ENCODE results near the gene AGTRAP. TPM values are rescaled to one million over a fixed set of nuclear protein-coding genes. Genes with fewer than 3 reads are reported as not detected.

The AGTRAP gene
- total and polyA plus RNA-seq, 3 donors from 2014 or later: 49.2 to 75.3 (median 64.1) TPM

DNA sequence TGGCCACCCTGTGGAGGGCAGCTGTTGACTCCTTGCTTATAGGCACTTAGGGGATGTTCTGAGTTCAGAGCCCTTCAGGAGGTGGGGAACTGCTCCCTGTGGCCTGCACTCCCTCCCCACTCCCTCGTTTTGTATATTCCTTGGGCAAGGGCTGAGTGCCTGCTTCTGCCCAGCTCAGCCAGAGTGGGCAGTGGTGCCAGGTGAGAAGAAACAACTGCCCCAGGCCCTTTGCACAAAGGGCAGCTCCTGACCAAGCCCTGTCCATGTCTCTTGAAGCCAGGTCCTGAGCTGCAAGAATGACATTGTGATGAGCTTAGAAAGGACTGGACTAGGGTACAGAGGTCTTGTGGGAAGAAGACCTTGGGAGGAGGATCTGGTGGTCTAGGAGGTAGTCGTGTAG, 2.2 kb downstream of the AGTRAP start:
- DNase-seq: no peak
- no peaks in the 10 kb centered on the region for H3K27me3 ChIP-seq
- H3K9me3 ChIP-seq: no peaks in the 10 kb centered on the region
- TF ChIP-seq POLR2A (IDR thresholded peaks at IDR 0.05): no peak
- intact Hi-C loops (cut with DNase I; ENCODE audit: low total_unique reads): loop anchor here (10.0 kb wide), 1 partner anchor 67 kb away; the partner anchor contains the start of genes CLCN6 and MTHFR
- WGBS, 2 donors: 65 to 86% methylated on average over 2 of the region's 2 CpGs
- H3K4me1 ChIP-seq: peaks cover 18% of the 10 kb centered on the region
- no peaks in the 10 kb centered on the region for H3K36me3 ChIP-seq (ENCODE audit: low read depth, missing control alignments)
- H3K4me3 ChIP-seq: no peak overlapping the region
- no peak overlapping the region for H3K27ac ChIP-seq

DNA sequence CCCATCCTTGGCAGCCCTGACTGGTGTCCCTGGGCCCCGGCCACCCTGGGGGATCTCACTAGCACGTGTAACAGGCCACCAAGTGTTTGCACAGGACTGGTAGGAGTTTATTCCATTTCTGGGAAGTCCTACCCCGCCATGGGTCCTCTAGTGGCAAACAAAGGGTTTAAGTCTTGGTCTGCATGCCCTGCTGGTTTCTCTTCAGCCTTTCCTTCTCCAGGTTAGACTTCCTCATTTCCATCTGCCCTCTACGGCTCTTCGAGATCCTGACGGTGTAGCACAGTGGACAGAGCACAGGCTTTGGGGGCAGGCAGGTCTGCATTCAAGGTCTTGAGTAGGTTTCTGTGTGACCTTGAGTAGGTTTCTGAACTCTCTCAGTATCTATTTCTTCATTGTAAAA, 2.8 kb downstream of the AGTRAP start:
- TF ChIP-seq, protein P1, sequence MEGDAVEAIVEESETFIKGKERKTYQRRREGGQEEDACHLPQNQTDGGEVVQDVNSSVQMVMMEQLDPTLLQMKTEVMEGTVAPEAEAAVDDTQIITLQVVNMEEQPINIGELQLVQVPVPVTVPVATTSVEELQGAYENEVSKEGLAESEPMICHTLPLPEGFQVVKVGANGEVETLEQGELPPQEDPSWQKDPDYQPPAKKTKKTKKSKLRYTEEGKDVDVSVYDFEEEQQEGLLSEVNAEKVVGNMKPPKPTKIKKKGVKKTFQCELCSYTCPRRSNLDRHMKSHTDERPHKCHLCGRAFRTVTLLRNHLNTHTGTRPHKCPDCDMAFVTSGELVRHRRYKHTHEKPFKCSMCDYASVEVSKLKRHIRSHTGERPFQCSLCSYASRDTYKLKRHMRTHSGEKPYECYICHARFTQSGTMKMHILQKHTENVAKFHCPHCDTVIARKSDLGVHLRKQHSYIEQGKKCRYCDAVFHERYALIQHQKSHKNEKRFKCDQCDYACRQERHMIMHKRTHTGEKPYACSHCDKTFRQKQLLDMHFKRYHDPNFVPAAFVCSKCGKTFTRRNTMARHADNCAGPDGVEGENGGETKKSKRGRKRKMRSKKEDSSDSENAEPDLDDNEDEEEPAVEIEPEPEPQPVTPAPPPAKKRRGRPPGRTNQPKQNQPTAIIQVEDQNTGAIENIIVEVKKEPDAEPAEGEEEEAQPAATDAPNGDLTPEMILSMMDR (IDR thresholded peaks at IDR 0.05): no peak
- TF ChIP-seq POLR2A (IDR thresholded peaks at IDR 0.05): no peak
- intact Hi-C loops (cut with DNase I; ENCODE audit: low total_unique reads): loop anchor here (10.0 kb wide), 1 partner anchor 66 kb away; the partner anchor contains the start of genes CLCN6 and MTHFR
- Histone ChIP-seq H3K4me1 (peaks cover 18% of the 10 kb centered on the region), H3K4me3 (no peak overlapping the region), H3K36me3 (ENCODE audit: low read depth, missing control alignments) (no peaks in the 10 kb centered on the region), H3K27me3 (no peaks in the 10 kb centered on the region), H3K9me3 (no peaks in the 10 kb centered on the region), H3K27ac (no peak overlapping the region)
- 75% methylated on average over 5 to 6 of the region's 6 CpGs for WGBS, 2 donors
- no peak for DNase-seq

GRCh38 chr1:11740258-11741192, 4.6 kb downstream of the AGTRAP start:
- no peaks in the 10 kb centered on the region for H3K36me3 ChIP-seq (ENCODE audit: low read depth, missing control alignments)
- intact Hi-C loops (cut with DNase I; ENCODE audit: low total_unique reads): no loop called here
- no peak for DNase-seq
- no peak overlapping the region for H3K27ac ChIP-seq
- peaks cover 13% of the 10 kb centered on the region for H3K4me1 ChIP-seq
- no peak overlapping the region for H3K4me3 ChIP-seq
- 66 to 77% methylated on average over 15 of the region's 15 CpGs for WGBS, 2 donors
- TF ChIP-seq, protein P1 (IDR thresholded peaks at IDR 0.05): no peak
- TF ChIP-seq POLR2A (IDR thresholded peaks at IDR 0.05): no peak
- no peaks in the 10 kb centered on the region for H3K9me3 ChIP-seq
- no peaks in the 10 kb centered on the region for H3K27me3 ChIP-seq

GRCh38 chr1:11741482-11741881, 5.5 kb downstream of the AGTRAP start:
- Histone ChIP-seq H3K4me3 (no peak overlapping the region), H3K9me3 (no peaks in the 10 kb centered on the region), H3K36me3 (ENCODE audit: low read depth, missing control alignments) (no peaks in the 10 kb centered on the region), H3K4me1 (peaks cover 12% of the 10 kb centered on the region), H3K27ac (no peak overlapping the region), H3K27me3 (no peaks in the 10 kb centered on the region)
- TF ChIP-seq, protein P1 (IDR thresholded peaks at IDR 0.05): no peak
- no peak for TF ChIP-seq POLR2A (IDR thresholded peaks at IDR 0.05)
- 90 to 92% methylated on average over 4 of the region's 4 CpGs for WGBS, 2 donors
- intact Hi-C loops (cut with DNase I; ENCODE audit: low total_unique reads): no loop called here
- DNase-seq: no peak

DNA sequence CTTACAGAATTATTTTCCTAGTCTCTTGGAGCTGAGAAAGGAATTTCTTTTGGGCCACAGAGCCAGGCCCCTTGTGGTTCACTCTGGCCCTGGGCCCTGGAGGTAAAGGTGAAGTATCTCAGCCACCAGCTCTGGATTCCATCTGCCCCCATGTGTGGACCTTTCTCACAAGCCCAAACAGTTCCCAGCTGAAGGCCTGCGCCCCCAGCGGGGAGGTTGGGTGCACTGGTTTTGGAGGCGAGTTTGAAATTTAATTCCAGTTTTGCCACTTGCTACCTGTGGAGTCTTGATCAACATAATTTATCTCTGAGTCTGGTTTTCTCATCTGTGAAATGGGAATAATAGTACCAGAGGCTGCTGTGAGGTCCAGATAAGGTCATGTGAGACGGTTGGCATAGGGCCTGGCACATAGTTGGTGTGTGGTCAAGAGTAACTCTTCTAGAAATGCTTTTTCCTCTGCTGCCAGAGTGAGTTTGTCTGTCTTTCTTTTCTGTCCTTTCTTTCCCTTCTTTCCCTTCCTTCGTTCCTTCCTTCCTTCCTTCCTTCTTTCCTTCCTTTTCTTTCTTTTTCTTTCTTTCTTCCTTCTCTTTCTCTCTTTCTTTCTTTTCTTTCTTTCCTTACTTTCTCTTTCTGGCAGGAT, 6.1 kb downstream of the AGTRAP start:
- DNase-seq: no peak
- Histone ChIP-seq H3K4me3 (no peak overlapping the region), H3K36me3 (ENCODE audit: low read depth, missing control alignments) (no peaks in the 10 kb centered on the region), H3K27ac (no peak overlapping the region), H3K4me1 (peaks cover 8% of the 10 kb centered on the region), H3K27me3 (no peaks in the 10 kb centered on the region), H3K9me3 (no peaks in the 10 kb centered on the region)
- no peak for TF ChIP-seq POLR2A (IDR thresholded peaks at IDR 0.05)
- TF ChIP-seq, protein P1 (IDR thresholded peaks at IDR 0.05): no peak
- intact Hi-C loops (cut with DNase I; ENCODE audit: low total_unique reads): no loop called here
- 85 to 90% methylated on average over 5 of the region's 5 CpGs for WGBS, 2 donors
